GM19467 (cell line): Measurements from ENCODE around the gene KRTAP9-7.
"Not testable (repeated sequence)": the region's sequence is repeated elsewhere in the genome, so short reads cannot be mapped to it uniquely, and the experiment has no call there.

Experiments used
- ATAC-seq: cut with Tn5 transposase; IDR thresholded peaks from one replicate; pipeline ENCODE4 v1.9.1; 2021; ENCODE audit warnings: mild to moderate bottlenecking, moderate library complexity; ENCODE audit not compliant: unreplicated experiment

Gene KRTAP9-7

DNA sequence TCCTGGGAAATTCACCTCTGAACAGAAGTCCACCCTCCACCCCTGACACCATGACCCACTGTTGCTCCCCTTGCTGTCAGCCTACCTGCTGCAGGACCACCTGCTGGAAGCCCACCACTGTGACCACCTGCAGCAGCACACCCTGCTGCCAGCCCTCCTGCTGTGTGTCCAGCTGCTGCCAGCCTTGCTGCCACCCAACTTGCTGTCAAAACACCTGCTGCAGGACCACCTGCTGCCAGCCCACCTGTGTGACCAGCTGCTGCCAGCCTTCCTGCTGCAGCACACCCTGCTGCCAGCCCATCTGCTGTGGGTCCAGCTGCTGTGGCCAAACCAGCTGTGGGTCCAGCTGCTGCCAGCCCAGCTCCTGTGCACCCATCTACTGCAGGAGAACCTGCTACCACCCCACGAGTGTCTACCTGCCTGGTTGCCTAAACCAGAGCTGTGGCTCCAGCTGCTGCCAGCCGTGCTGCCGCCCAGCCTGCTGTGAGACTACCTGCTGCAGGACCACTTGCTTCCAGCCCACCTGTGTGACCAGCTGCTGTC, at the start of gene KRTAP9-7:
KRTAP9-7 (plus strand) TSS at position 51 of the 543 bp plus-strand sequence; CDS start at position 51, 0 bp downstream.
- not testable (repeated sequence) for ATAC-seq

DNA sequence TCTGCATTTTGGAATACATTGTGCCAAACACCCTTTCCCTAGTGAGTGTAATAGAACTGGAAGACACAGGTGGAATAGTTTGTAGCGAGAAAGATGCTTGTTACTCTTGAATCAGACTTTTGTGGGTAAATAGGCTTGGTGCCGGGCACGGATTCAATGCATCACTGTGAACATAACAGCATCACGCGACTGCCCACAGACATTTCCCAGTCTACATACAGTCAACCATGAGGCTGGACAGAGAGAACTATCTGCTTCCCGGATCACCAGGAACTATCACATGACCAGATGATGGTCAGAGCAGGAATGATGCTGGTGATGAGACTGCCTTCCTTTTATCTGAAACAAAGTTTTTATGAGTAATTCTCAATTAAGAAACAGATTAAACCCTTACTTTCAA, 49.4 kb upstream of the KRTAP9-7 start:
- no peak for ATAC-seq

- ATAC-seq: not testable (repeated sequence)
Measured at GRCh38 chr17:41226598-41227095, 48.9 kb upstream of the KRTAP9-7 start, which contains the start of gene KRTAP9-2. TSS of gene KRTAP9-2 (plus strand) at chr17:41226648. CDS start at chr17:41226655, 7 bp downstream.

DNA sequence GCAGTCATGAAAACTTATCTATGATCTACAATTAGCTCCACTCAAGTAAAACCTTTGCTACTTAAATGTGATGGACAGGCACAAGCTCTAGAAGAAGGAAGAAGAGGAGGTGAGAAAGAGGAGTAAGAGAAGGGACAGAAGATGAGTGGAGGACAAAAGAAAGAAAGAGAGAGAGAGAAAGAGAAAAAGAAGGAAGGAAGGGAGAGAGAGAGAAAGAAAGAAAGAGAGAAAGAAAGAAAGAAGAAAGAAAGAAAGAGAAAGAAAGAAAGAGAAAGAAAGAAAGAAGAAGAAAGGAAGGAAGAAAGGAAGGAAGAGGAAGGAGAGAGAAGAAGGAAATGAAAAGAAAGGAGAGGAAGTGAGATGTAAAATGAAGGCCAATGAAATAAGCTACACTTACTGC, 45.4 kb upstream of the KRTAP9-7 start:
- ATAC-seq: no peak

GRCh38 chr17:41231731-41232130, 43.8 kb upstream of the KRTAP9-7 start:
- ATAC-seq: no peak

GRCh38 chr17:41232399-41233105, 42.9 kb upstream of the KRTAP9-7 start, which contains the start of gene KRTAP9-3:
TSS of gene KRTAP9-3 (plus strand) at chr17:41232449. CDS start at chr17:41232502, 53 bp downstream.
- ATAC-seq: not testable (repeated sequence)

DNA sequence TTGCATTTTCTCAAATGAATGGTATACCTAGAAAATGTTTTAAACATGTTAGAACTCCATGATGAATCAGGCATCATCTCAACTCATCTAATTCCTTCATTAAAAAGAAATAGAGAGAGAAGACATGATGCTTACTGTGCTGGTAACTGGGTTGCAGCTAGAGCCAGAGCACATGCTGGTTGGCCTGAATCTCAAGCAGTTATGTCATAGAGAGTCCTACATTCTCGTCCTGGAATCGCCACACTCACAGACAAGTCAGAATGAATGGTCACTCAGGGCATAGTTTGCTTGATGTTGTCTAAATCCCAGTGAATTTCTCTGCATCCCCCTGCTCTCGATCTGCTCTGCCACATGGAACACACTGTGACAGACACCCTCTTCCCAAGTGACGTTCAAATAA, 38.4 kb upstream of the KRTAP9-7 start:
- ATAC-seq: not testable (repeated sequence)

GRCh38 chr17:41237949-41238437, 37.5 kb upstream of the KRTAP9-7 start, which contains the start of gene KRTAP9-8:
TSS of gene KRTAP9-8 (plus strand) at chr17:41237999. CDS start at chr17:41238052, 53 bp downstream.
- ATAC-seq: not testable (repeated sequence)

DNA sequence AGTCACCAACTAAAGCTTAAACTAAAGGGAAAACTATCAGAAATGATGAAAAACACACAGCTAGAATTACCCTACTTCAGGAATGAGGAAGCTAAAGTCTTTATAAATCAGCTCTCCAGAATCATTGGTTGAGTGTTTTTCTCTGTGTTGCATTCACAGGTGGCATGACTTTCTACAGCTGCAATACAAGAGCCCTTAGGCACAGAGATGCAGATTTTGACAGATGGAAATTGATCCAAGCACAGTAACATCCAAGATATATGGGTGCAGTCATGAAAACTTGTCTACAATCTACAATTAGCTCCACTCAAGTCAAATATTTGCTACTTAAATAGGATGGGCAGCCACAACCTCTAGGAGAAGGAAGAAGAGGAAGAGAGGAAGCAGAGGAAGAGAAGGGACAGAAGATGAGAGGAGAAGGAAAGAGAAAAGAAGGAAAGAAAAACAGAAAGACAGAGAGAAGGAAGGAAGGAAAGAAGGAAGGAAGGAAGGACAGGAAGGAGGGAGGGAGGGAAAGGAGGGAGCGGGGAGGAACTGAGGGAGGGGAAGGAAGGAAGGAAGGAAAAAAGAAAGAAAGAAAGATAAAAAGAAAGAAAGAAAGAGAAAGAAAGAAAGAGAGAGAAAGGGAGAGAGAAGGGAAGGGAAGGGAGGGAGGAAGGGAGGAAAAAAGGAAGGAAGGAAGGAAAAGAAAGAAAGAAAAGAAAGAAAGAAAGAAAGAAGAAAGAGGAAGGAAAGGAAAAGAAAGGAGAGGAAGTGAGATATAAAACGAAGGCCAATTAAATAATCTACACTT, 28.3 kb upstream of the KRTAP9-7 start:
- not testable (repeated sequence) for ATAC-seq

DNA sequence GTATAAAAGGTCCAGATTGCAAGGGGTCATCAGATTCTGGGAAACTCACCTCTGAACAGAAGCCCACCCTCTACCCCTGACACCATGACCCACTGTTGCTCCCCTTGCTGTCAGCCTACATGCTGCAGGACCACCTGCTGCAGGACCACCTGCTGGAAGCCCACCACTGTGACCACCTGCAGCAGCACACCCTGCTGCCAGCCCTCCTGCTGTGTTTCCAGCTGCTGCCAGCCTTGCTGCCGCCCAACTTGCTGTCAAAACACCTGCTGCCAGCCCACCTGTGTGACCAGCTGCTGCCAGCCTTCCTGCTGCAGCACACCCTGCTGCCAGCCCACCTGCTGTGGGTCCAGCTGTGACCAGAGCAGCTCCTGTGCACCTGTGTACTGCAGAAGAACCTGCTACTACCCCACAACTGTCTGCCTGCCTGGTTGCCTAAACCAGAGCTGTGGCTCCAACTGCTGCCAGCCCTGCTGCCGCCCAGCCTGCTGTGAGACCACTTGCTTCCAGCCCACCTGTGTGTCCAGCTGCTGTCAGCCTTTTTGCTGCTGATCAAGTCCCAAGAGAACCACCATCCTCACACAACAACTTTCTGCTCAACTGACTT, 25.8 kb upstream of the KRTAP9-7 start, which contains the start of gene KRTAP9-4:
KRTAP9-4 (plus strand) TSS at position 51 of the 604 bp plus-strand sequence; CDS start at position 85, 34 bp downstream.
- not testable (repeated sequence) for ATAC-seq

- ATAC-seq: no peak
Measured at GRCh38 chr17:41251261-41251660, 24.2 kb upstream of the KRTAP9-7 start.

GRCh38 chr17:41254861-41255260, 20.6 kb upstream of the KRTAP9-7 start:
- no peak for ATAC-seq

GRCh38 chr17:41255381-41256290, 19.9 kb upstream of the KRTAP9-7 start, which contains the start of gene KRTAP9-9:
TSS of gene KRTAP9-9 (plus strand) at chr17:41255384.
- not testable (repeated sequence) for ATAC-seq

DNA sequence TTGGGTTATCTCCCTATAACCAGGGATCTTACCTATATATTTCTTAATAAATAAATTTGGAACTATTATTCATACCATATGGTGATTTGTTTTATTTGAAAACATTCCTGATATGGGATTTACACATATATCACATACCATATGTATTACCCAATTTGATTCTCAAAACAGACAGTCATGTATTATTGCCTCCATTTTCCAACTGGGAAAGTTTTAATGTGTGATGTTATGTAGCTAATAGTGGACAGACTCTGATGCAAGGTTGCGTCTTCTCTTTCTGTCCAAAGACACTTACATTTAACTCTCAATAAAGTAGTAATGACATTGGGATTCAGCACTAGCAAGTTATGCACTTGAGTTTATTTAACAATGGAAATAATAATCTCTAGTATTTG, 19.2 kb upstream of the KRTAP9-7 start:
- no peak for ATAC-seq

GRCh38 chr17:41258406-41258805, 17.1 kb upstream of the KRTAP9-7 start:
- no peak for ATAC-seq

DNA sequence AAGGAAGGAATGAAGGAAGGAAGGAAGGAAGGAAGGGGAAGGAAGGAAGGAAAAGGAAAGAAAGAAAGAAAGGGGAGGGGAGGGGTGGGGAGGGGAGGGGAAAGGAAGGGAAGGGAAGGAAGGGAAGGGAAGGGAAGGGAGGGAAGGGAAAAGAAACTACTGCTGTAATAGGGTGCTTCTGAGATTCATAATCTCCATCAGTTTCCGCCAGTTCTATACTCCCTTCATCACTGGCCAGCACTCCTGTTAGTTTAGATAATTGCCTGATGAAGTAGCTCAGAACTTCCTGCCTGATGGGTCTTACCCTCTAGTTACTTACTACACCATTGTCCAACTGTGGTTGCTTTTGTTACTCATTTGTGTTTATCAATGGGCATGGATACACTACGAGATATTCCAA, 12.3 kb upstream of the KRTAP9-7 start:
- no peak for ATAC-seq

- no peak for ATAC-seq
Measured at GRCh38 chr17:41264599-41264998, 10.9 kb upstream of the KRTAP9-7 start.

GRCh38 chr17:41265078-41265477, 10.4 kb upstream of the KRTAP9-7 start, which contains the start of gene KRTAP9-6:
TSS of gene KRTAP9-6 (plus strand) at chr17:41265378. CDS start at chr17:41265378, 0 bp downstream.
- ATAC-seq: no peak

DNA sequence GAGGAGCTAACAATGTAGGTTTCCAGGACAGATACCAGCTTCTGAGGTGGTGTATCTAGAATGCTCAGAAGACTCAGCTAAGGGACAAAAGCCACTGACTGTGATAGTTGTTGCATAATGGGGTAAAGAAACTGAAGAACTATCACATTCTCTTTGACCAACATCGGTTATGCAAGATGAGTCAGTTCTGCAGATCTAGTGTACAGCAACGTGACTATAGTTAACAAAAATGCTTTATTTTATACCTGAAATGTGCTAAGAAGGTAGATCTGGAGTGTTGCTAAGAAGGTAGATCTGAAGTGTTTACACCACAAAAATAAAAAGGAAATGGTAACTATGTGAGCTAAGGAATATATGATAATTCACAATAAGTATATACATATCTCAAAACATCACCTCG, 7.8 kb upstream of the KRTAP9-7 start:
- no peak for ATAC-seq
